ENCODE data around the gene NOL3.

Gene NOL3

DNA sequence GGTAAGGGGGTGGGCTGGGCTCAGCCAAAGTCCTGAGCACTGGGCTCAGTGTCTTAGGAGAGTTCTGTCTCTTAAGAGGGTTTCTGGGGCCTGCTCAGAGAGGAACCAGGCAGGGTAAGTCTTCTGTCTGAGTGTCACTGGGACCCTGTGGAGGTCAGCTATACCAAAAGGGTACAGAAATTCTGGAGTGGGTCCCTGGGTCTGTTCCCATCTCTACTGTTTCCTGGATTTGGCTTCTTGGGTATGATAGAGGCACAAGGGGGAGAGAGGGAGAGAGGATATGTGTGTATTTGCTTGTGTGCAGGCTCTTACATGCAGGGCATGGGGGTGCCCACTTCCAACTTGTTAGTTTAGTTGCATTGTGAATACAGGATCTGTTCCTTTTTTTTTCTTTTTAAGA lies 23.2 kb downstream of the NOL3 start:
- DNase-seq (ENCODE audit: low read depth): no peak
- H3K4me3 ChIP-seq (ENCODE audit: control insufficient read depth, low read depth, low read length): peak overlapping the region; percentile 95
- TF ChIP-seq, protein P1, sequence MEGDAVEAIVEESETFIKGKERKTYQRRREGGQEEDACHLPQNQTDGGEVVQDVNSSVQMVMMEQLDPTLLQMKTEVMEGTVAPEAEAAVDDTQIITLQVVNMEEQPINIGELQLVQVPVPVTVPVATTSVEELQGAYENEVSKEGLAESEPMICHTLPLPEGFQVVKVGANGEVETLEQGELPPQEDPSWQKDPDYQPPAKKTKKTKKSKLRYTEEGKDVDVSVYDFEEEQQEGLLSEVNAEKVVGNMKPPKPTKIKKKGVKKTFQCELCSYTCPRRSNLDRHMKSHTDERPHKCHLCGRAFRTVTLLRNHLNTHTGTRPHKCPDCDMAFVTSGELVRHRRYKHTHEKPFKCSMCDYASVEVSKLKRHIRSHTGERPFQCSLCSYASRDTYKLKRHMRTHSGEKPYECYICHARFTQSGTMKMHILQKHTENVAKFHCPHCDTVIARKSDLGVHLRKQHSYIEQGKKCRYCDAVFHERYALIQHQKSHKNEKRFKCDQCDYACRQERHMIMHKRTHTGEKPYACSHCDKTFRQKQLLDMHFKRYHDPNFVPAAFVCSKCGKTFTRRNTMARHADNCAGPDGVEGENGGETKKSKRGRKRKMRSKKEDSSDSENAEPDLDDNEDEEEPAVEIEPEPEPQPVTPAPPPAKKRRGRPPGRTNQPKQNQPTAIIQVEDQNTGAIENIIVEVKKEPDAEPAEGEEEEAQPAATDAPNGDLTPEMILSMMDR (conservative IDR thresholded peaks at IDR 0.05; ENCODE audit: control insufficient read depth, insufficient read depth, low read depth, low read length): no peak

DNA sequence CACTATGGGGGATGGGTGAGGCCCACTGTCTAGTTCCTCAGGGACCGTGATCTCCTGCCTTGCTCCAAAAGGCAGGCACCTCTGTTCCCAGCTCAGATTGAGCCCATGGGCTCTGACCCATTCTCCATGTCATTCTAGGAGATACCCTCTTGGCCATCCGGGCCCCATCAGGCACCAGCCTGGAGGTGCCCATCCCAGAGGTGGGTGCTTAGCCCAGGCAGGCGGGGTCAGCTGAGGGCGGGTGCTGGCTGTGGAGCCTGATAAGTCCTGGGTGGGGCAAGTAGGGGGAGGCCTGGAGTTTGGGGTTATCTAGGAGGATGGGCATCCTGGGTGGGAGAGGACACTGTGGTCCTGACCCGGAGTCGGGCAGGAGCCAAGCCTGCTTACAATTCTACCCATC lies 23.9 kb downstream of the NOL3 start:
- H3K4me3 ChIP-seq (ENCODE audit: control insufficient read depth, low read depth, low read length): no peak overlapping the region
- no peak for DNase-seq (ENCODE audit: low read depth)

DNA sequence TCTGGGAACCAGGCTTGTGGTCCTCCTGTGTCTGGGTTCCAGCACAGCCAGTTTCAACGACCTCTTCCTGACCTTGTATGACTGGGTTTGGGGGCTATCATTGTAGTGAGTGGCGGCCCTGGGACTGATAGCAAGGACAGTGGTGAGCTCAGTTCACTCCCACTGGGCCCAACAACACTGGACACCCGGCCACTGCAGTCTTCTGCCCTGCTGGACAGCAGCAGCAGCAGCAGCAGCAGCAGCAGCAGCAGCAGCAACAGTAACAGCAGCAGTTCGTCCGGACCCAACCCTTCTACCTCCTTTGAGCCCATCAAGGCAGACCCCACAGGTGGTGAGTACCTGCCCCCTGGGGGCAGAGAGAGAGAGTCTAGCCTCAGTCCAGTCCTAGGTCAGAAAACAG lies 25.3 kb downstream of the NOL3 start:
- TF ChIP-seq, protein P1 (conservative IDR thresholded peaks at IDR 0.05; ENCODE audit: control insufficient read depth, insufficient read depth, low read depth, low read length): no peak
- no peak for DNase-seq (ENCODE audit: low read depth)
- no peak overlapping the region for H3K4me3 ChIP-seq (ENCODE audit: control insufficient read depth, low read depth, low read length)

More for the DNA sequence above, 23.9 kb downstream of the NOL3 start:
- TF ChIP-seq, protein P1 (conservative IDR thresholded peaks at IDR 0.05; ENCODE audit: control insufficient read depth, insufficient read depth, low read depth, low read length): no peak

DNA sequence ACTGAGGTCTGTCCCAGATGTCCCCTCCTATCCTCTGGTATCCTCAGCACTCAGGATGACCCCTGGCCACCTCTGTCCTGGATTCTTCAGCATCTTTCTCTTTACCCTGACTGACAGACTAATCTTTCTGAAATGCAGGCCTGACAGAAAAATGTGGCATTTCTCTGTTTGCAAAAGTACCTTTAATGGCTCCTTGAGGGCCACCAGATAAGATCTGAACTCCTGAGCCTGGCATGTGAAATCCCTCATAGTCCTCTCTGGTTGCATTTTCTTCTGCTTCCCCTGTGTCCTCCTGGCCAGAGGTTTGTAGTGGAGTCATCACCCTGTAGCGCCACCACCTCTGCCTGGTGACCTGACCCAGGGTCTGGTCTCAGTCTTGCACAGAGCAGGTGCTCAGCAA lies 26.5 kb downstream of the NOL3 start:
- DNase-seq (ENCODE audit: low read depth): no peak
- TF ChIP-seq, protein P1 (conservative IDR thresholded peaks at IDR 0.05; ENCODE audit: control insufficient read depth, insufficient read depth, low read depth, low read length): no peak
- no peak overlapping the region for H3K4me3 ChIP-seq (ENCODE audit: control insufficient read depth, low read depth, low read length)

DNA sequence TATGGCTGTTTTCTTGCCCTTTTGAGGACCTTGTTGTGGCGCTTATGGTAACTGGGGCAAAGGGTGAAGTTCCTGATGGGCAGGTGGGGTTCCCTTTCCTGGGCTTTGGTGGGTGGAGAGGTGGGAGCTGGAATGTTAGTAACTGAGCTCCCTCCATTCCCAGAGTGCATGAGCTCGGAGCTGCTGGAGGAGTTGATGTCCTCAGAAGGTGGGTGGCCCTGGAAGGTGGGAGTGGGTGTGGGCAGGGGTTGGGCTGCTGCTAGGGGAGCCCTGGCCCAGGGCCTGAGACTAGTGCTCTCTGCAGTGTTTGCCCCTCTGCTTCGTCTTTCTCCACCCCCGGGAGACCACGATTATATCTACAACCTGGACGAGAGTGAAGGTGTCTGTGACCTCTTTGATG lies 27.4 kb downstream of the NOL3 start:
- TF ChIP-seq, protein P1 (conservative IDR thresholded peaks at IDR 0.05; ENCODE audit: control insufficient read depth, insufficient read depth, low read depth, low read length): no peak
- no peak for DNase-seq (ENCODE audit: low read depth)
- no peak overlapping the region for H3K4me3 ChIP-seq (ENCODE audit: control insufficient read depth, low read depth, low read length)

DNA sequence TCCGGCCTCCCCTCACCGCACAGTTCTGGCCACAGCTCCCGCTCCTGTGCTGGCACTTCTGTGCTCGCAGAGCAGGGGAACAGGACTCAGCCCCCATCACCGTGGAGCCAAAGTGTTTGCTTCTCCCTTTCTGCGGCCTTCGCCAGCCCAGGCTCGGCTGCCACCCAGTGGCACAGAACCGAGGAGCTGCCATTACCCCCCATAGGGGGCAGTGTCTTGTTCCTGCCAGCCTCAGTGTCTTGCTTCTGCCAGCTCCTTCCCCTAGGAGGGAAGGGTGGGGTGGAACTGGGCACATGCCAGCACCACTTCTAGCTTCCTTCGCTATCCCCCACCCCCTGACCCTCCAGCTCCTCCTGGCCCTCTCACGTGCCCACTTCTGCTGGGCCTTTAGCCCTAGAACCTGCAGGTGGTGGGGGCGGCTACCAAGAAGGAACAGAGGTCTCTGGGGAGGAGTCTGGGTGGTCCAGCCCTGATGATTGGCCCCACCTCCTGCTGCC lies 27.9 kb downstream of the NOL3 start:
- no peak overlapping the region for H3K4me3 ChIP-seq (ENCODE audit: control insufficient read depth, low read depth, low read length)
- DNase-seq (ENCODE audit: low read depth): peak; percentile 51
- TF ChIP-seq, protein P1 (conservative IDR thresholded peaks at IDR 0.05; ENCODE audit: control insufficient read depth, insufficient read depth, low read depth, low read length): peak; percentile 71
